ENCODE measurements around the gene TRPM2.

DNA sequence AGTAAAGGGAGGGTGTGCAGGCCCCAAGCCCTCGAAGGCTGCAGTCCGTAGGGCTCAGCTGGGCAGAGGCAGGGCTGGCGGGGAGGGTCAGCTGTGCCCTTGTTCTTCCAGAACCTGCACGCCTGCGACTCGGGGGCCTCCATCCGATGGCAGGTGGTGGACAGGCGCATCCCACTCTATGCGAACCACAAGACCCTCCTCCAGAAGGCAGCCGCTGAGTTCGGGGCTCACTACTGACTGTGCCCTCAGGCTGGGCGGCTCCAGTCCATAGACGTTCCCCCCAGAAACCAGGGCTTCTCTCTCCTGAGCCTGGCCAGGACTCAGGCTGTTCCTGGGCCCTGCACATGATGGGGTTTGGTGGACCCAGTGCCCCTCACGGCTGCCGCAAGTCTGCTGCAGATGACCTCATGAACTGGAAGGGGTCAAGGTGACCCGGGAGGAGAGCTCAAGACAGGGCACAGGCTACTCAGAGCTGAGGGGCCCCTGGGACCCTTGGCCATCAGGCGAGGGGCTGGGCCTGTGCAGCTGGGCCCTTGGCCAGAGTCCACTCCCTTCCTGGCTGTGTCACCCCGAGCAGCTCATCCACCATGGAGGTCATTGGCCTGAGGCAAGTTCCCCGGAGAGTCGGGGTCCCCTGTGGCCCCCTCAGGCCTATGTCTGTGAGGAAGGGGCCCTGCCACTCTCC is 88.3 kb downstream of the TRPM2 start:
- TF ChIP-seq, protein P1, sequence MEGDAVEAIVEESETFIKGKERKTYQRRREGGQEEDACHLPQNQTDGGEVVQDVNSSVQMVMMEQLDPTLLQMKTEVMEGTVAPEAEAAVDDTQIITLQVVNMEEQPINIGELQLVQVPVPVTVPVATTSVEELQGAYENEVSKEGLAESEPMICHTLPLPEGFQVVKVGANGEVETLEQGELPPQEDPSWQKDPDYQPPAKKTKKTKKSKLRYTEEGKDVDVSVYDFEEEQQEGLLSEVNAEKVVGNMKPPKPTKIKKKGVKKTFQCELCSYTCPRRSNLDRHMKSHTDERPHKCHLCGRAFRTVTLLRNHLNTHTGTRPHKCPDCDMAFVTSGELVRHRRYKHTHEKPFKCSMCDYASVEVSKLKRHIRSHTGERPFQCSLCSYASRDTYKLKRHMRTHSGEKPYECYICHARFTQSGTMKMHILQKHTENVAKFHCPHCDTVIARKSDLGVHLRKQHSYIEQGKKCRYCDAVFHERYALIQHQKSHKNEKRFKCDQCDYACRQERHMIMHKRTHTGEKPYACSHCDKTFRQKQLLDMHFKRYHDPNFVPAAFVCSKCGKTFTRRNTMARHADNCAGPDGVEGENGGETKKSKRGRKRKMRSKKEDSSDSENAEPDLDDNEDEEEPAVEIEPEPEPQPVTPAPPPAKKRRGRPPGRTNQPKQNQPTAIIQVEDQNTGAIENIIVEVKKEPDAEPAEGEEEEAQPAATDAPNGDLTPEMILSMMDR (IDR thresholded peaks at IDR 0.05), result no peak
- no peak for TF ChIP-seq POLR2AphosphoS5 (IDR thresholded peaks at IDR 0.05)
- no peak for TF ChIP-seq POLR2A (IDR thresholded peaks at IDR 0.05)

Measured in prostate gland (tissue), 2 donors.